Measurements from ENCODE around the gene DUS1L. TPM values are rescaled to one million over a fixed set of nuclear protein-coding genes. Genes with fewer than 3 reads are reported as not detected.

Gene DUS1L
- total RNA-seq, 1 experiment from 2014 or later = 176 TPM

DNA sequence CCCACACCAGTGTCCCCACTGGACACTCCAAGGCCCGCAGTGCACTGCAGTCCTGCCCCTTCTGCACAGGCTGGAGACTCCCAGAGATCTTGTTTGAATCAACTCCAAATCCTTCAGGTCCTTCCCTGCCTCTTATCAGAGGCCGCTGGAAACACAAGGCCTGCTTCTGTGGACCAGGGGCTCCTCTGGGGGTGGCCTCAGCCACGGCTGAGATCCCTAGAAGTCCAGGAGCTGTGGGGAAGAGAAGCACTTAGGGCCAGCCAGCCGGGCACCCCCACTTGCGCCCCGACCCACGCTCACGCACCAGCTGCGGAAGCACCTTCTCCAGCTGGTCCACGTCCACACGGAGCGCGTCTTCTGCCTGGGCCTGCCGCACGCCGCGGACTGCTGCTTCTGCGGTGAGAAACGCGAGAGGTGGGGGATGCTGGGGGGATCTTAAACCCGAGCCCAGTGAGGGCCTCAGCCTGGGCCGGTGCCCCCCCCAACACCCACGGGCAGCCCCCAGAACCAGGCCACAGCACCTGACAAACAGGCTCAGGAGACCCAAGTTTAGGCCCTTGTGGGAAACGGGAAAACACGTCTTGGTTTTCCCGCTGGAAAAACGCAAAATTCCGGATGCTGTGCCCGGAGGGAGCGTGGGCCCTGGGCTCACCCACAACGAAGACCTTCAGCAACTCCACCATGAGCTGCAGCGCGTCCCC, 46.5 kb downstream of the DUS1L start:
- BruUV-seq (replicated peaks) = TSS peak; percentile 13
- POLR2A ChIA-PET = interaction anchor here (1.0 to 1.5 kb wide), 2 partner anchors 12 to 16 kb away, joined by 3 to 4 read pairs; partner anchors contain the start of gene RAC3
- CTCF ChIA-PET = interaction anchor here (0.7 to 5.3 kb wide), 14 partner anchors 8 to 169 kb away, joined by 3 to 151 read pairs (median 6); partner anchors contain the start of genes ARHGDIA, DCXR, MAFG and NOTUM
- TF ChIP-seq FOSL1 (IDR thresholded peaks at IDR 0.05; ENCODE audit: low read depth) (no peak), EZH2 (IDR thresholded peaks at IDR 0.05) (no peak), JUND (IDR thresholded peaks at IDR 0.05) (no peak), ELF1 (IDR thresholded peaks at IDR 0.05; ENCODE audit: borderline replicate concordance, low read depth) (no peak), CBX3 (IDR thresholded peaks at IDR 0.05; ENCODE audit: low read depth) (no peak), SIN3A (IDR thresholded peaks at IDR 0.05; ENCODE audit: low read depth) (no peak), POLR2AphosphoS5 (IDR thresholded peaks at IDR 0.05; ENCODE audit: low read depth, low read length) (no peak), EZH2phosphoT487 (IDR thresholded peaks at IDR 0.05; ENCODE audit: borderline replicate concordance) (no peak), SP1 (IDR thresholded peaks at IDR 0.05; ENCODE audit: low read depth) (no peak), YY1 (IDR thresholded peaks at IDR 0.05; ENCODE audit: extremely low read depth, insufficient replicate concordance, low read depth, low read length) (no peak), EGR1 (IDR thresholded peaks at IDR 0.05; ENCODE audit: low read depth) (no peak), MAX (IDR thresholded peaks at IDR 0.05) (no peak), POLR2A (IDR thresholded peaks at IDR 0.05; ENCODE audit: borderline replicate concordance, extremely low read depth, insufficient read depth, insufficient read length) (no peak)
- TF ChIP-seq, protein P1, sequence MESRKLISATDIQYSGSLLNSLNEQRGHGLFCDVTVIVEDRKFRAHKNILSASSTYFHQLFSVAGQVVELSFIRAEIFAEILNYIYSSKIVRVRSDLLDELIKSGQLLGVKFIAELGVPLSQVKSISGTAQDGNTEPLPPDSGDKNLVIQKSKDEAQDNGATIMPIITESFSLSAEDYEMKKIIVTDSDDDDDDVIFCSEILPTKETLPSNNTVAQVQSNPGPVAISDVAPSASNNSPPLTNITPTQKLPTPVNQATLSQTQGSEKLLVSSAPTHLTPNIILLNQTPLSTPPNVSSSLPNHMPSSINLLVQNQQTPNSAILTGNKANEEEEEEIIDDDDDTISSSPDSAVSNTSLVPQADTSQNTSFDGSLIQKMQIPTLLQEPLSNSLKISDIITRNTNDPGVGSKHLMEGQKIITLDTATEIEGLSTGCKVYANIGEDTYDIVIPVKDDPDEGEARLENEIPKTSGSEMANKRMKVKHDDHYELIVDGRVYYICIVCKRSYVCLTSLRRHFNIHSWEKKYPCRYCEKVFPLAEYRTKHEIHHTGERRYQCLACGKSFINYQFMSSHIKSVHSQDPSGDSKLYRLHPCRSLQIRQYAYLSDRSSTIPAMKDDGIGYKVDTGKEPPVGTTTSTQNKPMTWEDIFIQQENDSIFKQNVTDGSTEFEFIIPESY (IDR thresholded peaks at IDR 0.05; ENCODE audit: extremely low read depth, insufficient replicate concordance, low read length) = no peak
- TF ChIP-seq, protein P2, sequence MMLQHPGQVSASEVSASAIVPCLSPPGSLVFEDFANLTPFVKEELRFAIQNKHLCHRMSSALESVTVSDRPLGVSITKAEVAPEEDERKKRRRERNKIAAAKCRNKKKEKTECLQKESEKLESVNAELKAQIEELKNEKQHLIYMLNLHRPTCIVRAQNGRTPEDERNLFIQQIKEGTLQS (IDR thresholded peaks at IDR 0.05) = no peak
- Histone ChIP-seq H3K9me3 (ENCODE audit: control insufficient read depth in 1 of 2, insufficient read depth in 1 of 2, low read depth in 1 of 2, low read length in 2 of 2) (no peaks in the 10 kb centered on the region), H2AFZ (ENCODE audit: low read depth, low read length, poor library complexity, severe bottlenecking) (no peak overlapping the region), H3K36me3 (ENCODE audit: control insufficient read depth in 1 of 2, insufficient read depth in 2 of 2, low read length in 2 of 2) (peaks cover 0 to 10% of the 10 kb centered on the region in 2 experiments; a peak in 1 of 4 replicates), H3K4me1 (ENCODE audit: control insufficient read depth in 1 of 2, insufficient read depth in 2 of 2, low read length in 2 of 2) (peaks cover 24 to 42% of the 10 kb centered on the region in 2 experiments), H4K20me1 (ENCODE audit: insufficient read depth) (peaks cover 4% of the 10 kb centered on the region; the same call in 1 of the 2 replicates), H3K4me3 (replicated peaks in 1 of 2; ENCODE audit: low read depth in 1 of 2, low read length in 2 of 2) (no peak overlapping the region), H3K4me2 (ENCODE audit: low read length) (no peak overlapping the region), H3K27me3 (ENCODE audit: insufficient read depth, low read length) (no peaks in the 10 kb centered on the region), H3K9ac (ENCODE audit: low read length) (no peak overlapping the region), H3K79me2 (ENCODE audit: insufficient read depth, low read length) (peaks cover 43% of the 10 kb centered on the region), H3K27ac (ENCODE audit: low read depth, low read length) (peak overlapping the region; percentile 36; the same call in 1 of the 2 replicates), H3K9me2 (ENCODE audit: insufficient read depth) (no peaks in the 10 kb centered on the region)
- RAD21 ChIA-PET (ENCODE audit: low non-redundant PET in 1 of 2, low total read pairs in 2 of 2, uncharacterized antibody in 2 of 2, unreplicated experiment in 2 of 2) = interaction anchor here (4.8 to 5.3 kb wide), 2 partner anchors 59 kb away, joined by 40 to 50 read pairs; partner anchors contain the start of gene NOTUM (in 2 of the 2)
- no peak for ATAC-seq
- intact Hi-C loops (cut with micrococcal nuclease) = no loop called here
- DNase-seq (ENCODE audit: low read depth, low spot score) = no peak
